ENCODE measurements around the gene ADPGK. TPM values are rescaled to one million over a fixed set of nuclear protein-coding genes. Genes with fewer than 3 reads are reported as not detected.

The ADPGK gene
- total RNA-seq, 1 experiment from 2014 or later, result 48.4 TPM

- no TSS peak for BruUV-seq (replicated peaks)
- H3K4me1 ChIP-seq (ENCODE audit: insufficient read depth, low read length, poor library complexity, severe bottlenecking), result peaks cover 6% of the 10 kb centered on the region
- intact Hi-C loops (cut with micrococcal nuclease; ENCODE audit: unreplicated experiment), result no loop called here
- TF ChIP-seq, protein P1, sequence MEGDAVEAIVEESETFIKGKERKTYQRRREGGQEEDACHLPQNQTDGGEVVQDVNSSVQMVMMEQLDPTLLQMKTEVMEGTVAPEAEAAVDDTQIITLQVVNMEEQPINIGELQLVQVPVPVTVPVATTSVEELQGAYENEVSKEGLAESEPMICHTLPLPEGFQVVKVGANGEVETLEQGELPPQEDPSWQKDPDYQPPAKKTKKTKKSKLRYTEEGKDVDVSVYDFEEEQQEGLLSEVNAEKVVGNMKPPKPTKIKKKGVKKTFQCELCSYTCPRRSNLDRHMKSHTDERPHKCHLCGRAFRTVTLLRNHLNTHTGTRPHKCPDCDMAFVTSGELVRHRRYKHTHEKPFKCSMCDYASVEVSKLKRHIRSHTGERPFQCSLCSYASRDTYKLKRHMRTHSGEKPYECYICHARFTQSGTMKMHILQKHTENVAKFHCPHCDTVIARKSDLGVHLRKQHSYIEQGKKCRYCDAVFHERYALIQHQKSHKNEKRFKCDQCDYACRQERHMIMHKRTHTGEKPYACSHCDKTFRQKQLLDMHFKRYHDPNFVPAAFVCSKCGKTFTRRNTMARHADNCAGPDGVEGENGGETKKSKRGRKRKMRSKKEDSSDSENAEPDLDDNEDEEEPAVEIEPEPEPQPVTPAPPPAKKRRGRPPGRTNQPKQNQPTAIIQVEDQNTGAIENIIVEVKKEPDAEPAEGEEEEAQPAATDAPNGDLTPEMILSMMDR (conservative IDR thresholded peaks at IDR 0.05; ENCODE audit: low read depth, low read length), result no peak
- TF ChIP-seq EZH2 (IDR thresholded peaks at IDR 0.05; ENCODE audit: borderline replicate concordance, low read depth, low read length, poor library complexity, severe bottlenecking), result no peak
- no peaks in the 10 kb centered on the region for H3K9me3 ChIP-seq (ENCODE audit: low read depth, low read length, poor library complexity, severe bottlenecking)
- H3K27me3 ChIP-seq (replicated peaks; ENCODE audit: insufficient read depth, low read depth, low read length, poor library complexity), result no peaks in the 10 kb centered on the region
- H3K27ac ChIP-seq (ENCODE audit: low read depth, low read length, poor library complexity, severe bottlenecking), result no peak overlapping the region
- H3K4me3 ChIP-seq (ENCODE audit: low read depth, low read length, poor library complexity, severe bottlenecking), result no peak overlapping the region
- CTCF ChIA-PET, result no interaction called here
- H3K36me3 ChIP-seq (ENCODE audit: insufficient read depth, low read length, poor library complexity, severe bottlenecking), result no peaks in the 10 kb centered on the region
- DNase-seq (ENCODE audit: low spot score), result no peak
- POLR2A ChIA-PET (ENCODE audit: low non-redundant PET), result no interaction called here
These were observed 4.8 kb downstream of the ADPGK start for GRCh38 chr15:72778796-72779195.

DNA sequence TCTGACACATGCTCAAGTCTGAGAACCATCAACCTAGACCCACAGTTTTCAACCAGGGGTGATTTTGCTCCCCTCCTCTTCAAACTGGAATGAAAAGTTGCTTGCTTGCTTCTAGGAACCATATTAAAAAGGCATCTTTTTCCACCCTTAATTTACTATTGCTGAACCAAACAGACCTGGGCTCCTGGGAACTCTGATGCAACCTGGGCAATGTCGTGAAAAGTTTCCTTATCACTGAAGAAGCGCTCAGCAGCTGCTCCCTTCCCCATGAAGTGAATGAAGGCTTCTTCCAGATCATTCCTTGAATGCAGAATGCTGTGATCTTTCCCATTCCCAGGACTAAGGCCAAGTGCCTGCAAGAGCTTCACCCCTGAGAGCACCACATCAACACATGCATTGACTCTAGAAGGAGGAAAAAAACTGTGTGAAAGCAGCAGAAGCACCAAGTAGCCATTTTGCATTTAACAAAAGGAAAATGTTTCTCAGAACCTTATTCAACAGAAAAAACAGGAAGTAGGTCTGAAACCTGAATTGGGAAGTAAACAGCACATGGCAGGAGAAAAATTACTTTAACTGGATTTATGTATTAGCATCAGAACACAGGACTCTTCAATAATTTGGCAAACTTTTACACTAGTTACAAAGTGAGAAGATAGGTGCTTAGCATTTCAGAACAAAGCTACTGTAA lies 8.7 kb downstream of the ADPGK start:
- H3K4me1 ChIP-seq (ENCODE audit: insufficient read depth, low read length, poor library complexity, severe bottlenecking), result no peaks in the 10 kb centered on the region
- H3K4me3 ChIP-seq (ENCODE audit: low read depth, low read length, poor library complexity, severe bottlenecking), result no peak overlapping the region
- H3K36me3 ChIP-seq (ENCODE audit: insufficient read depth, low read length, poor library complexity, severe bottlenecking), result peaks cover 7% of the 10 kb centered on the region
- DNase-seq (ENCODE audit: low spot score), result no peak
- intact Hi-C loops (cut with micrococcal nuclease; ENCODE audit: unreplicated experiment), result no loop called here
- TF ChIP-seq EZH2 (IDR thresholded peaks at IDR 0.05; ENCODE audit: borderline replicate concordance, low read depth, low read length, poor library complexity, severe bottlenecking), result no peak
- TF ChIP-seq, protein P1 (conservative IDR thresholded peaks at IDR 0.05; ENCODE audit: low read depth, low read length), result no peak
- BruUV-seq (replicated peaks), result no TSS peak
- ChIA-PET CTCF (no interaction called here), POLR2A (ENCODE audit: low non-redundant PET) (no interaction called here)
- H3K27me3 ChIP-seq (replicated peaks; ENCODE audit: insufficient read depth, low read depth, low read length, poor library complexity), result no peaks in the 10 kb centered on the region
- H3K9me3 ChIP-seq (ENCODE audit: low read depth, low read length, poor library complexity, severe bottlenecking), result no peaks in the 10 kb centered on the region
- no peak overlapping the region for H3K27ac ChIP-seq (ENCODE audit: low read depth, low read length, poor library complexity, severe bottlenecking)

DNA sequence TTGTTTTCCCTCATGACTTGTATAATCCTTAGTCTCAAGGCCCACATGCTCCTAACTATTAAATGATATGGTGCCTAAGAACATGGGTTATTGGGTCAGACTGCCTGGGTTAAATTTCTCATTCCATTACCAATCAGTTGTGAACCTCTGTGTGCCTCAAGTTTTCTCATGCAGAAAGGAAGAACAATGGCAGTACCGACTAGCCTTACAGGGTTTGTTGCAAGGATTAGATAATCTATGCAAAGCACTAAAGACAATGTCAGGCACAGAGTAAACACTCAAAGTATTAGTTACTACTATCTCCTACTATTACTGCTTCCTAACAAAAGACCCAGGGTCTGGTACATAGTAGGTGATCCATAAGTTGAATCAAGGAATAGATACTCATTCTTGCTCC lies 12.2 kb downstream of the ADPGK start:
- ChIA-PET CTCF (no interaction called here), POLR2A (ENCODE audit: low non-redundant PET) (no interaction called here)
- no peaks in the 10 kb centered on the region for H3K27me3 ChIP-seq (replicated peaks; ENCODE audit: insufficient read depth, low read depth, low read length, poor library complexity)
- no peak for TF ChIP-seq EZH2 (IDR thresholded peaks at IDR 0.05; ENCODE audit: borderline replicate concordance, low read depth, low read length, poor library complexity, severe bottlenecking)
- TF ChIP-seq, protein P1 (conservative IDR thresholded peaks at IDR 0.05; ENCODE audit: low read depth, low read length), result no peak
- H3K4me1 ChIP-seq (ENCODE audit: insufficient read depth, low read length, poor library complexity, severe bottlenecking), result no peaks in the 10 kb centered on the region
- BruUV-seq (replicated peaks), result no TSS peak
- H3K4me3 ChIP-seq (ENCODE audit: low read depth, low read length, poor library complexity, severe bottlenecking), result no peak overlapping the region
- DNase-seq (ENCODE audit: low spot score), result no peak
- no peak overlapping the region for H3K27ac ChIP-seq (ENCODE audit: low read depth, low read length, poor library complexity, severe bottlenecking)
- intact Hi-C loops (cut with micrococcal nuclease; ENCODE audit: unreplicated experiment), result no loop called here
- H3K9me3 ChIP-seq (ENCODE audit: low read depth, low read length, poor library complexity, severe bottlenecking), result peaks cover 17% of the 10 kb centered on the region
- H3K36me3 ChIP-seq (ENCODE audit: insufficient read depth, low read length, poor library complexity, severe bottlenecking), result peaks cover 31% of the 10 kb centered on the region

Data from A673 (cell line).